Activated CD4-positive, alpha-beta T cell treated with anti-CD3 and anti-CD28 coated beads for 36 hours (primary cell): ENCODE measurements around the gene CLCN7. TPM values are rescaled to one million over a fixed set of nuclear protein-coding genes. Genes with fewer than 3 reads are reported as not detected.

ENCODE experiments used
- ATAC-seq: fragments of 200-7000 bp; cut with Tn5 transposase; one replicate; pipeline ENCODE4 v1.10.0; 2021; ENCODE audit warnings: mild to moderate bottlenecking, moderate library complexity
- CTCF ChIA-PET: fragments of 350-600 bp; sonication (Branson Sonifier 250); formaldehyde crosslinking; loops from one replicate; lab custom pipeline; 2021; ENCODE audit warnings: antibody characterized with exemption; lab: Charles Lee
- POLR2A ChIA-PET: fragments of 350-600 bp; sonication (Branson Sonifier 250); formaldehyde crosslinking; loops from one replicate; lab custom pipeline; 2021; ENCODE audit warnings: antibody characterized with exemption, inconsistent platforms; lab: Charles Lee
- DNase-seq: peaks from one replicate; pipeline ENCODE4 v3.0.0-alpha.2; 2020
- H3K27ac Mint-ChIP-seq: one replicate; pipeline ENCODE4 v1.8.0; 2021; ENCODE audit warnings: mixed read lengths
- H3K27me3 Mint-ChIP-seq: one replicate; pipeline ENCODE4 v1.8.0; 2021; ENCODE audit warnings: mixed read lengths
- H3K36me3 Mint-ChIP-seq: one replicate; pipeline ENCODE4 v1.8.0; 2021; ENCODE audit warnings: low read depth, mixed read lengths
- H3K4me1 Mint-ChIP-seq: one replicate; pipeline ENCODE4 v1.8.0; 2021; ENCODE audit warnings: mixed read lengths
- H3K4me3 Mint-ChIP-seq: one replicate; pipeline ENCODE4 v1.8.0; 2021; ENCODE audit warnings: mild to moderate bottlenecking, moderate library complexity, mixed read lengths
- H3K9me3 Mint-ChIP-seq: one replicate; pipeline ENCODE4 v1.8.0; 2021; ENCODE audit warnings: low read depth, mixed read lengths
- intact Hi-C, 2 experiments: fragments of 100-400 bp; cut with DNase I in 1 of 2; cut with micrococcal nuclease in 1 of 2; formaldehyde crosslinking; loops; one replicate each; pipeline versions ENCODE4 v1.14.2 to v1.15.1; 2022 to 2024; cut with DNase I, micrococcal nuclease
- total RNA-seq, 2 experiments: library from RNA; stranded (reverse); gene quantifications; one replicate each; pipeline ENCODE4 v1.2.3, GENCODE V29; 2021

CLCN7 gene
- total RNA-seq, 2 experiments from 2014 or later, result 29.9 to 33.7 TPM

- H3K4me1 Mint-ChIP-seq, result no peaks in the 10 kb centered on the region
- POLR2A ChIA-PET, result no interaction called here
- ATAC-seq (no peak), DNase-seq (no peak)
- no peak overlapping the region for H3K4me3 Mint-ChIP-seq
- CTCF ChIA-PET, result no interaction called here
- no peaks in the 10 kb centered on the region for H3K27me3 Mint-ChIP-seq
- no peaks in the 10 kb centered on the region for H3K9me3 Mint-ChIP-seq
- H3K27ac Mint-ChIP-seq, result no peak overlapping the region
- H3K36me3 Mint-ChIP-seq, result no peaks in the 10 kb centered on the region
- intact Hi-C loops, result no loop called here
These were observed 36.4 kb downstream of the CLCN7 start for GRCh38 chr16:1438229-1439057.

DNA sequence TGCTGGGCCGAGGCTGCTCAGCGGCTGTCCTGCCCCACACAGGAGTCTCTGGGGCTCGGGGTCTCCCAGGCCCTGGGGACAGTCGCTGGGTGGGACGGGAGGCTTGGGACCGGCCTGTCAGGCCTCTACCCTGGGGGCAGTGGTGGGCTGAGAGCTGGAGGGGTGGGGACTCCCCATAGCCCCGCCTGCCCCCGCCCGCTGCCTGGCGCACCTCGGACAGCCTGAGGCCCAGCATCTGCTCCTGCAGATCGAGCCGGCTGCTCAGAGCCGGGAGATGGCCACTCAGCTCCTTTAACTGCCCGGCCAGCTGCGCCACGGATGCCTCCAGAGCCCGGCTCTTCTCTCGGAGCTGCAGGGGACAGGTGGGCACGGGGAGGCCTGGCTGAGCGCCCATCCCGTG is 37.2 kb downstream of the CLCN7 start:
- H3K4me3 Mint-ChIP-seq, result no peak overlapping the region
- ChIA-PET POLR2A (no interaction called here), CTCF (no interaction called here)
- H3K27ac Mint-ChIP-seq, result no peak overlapping the region
- DNase-seq (no peak), ATAC-seq (no peak)
- H3K9me3 Mint-ChIP-seq, result no peaks in the 10 kb centered on the region
- no peaks in the 10 kb centered on the region for H3K27me3 Mint-ChIP-seq
- no peaks in the 10 kb centered on the region for H3K36me3 Mint-ChIP-seq
- H3K4me1 Mint-ChIP-seq, result no peaks in the 10 kb centered on the region
- intact Hi-C loops, result no loop called here

GRCh38 chr16:1436731-1437355 is 38.0 kb downstream of the CLCN7 start:
- Mint-ChIP-seq H3K9me3 (no peaks in the 10 kb centered on the region), H3K4me3 (no peak overlapping the region), H3K36me3 (no peaks in the 10 kb centered on the region), H3K4me1 (no peaks in the 10 kb centered on the region), H3K27ac (no peak overlapping the region), H3K27me3 (no peaks in the 10 kb centered on the region)
- ATAC-seq, result no peak
- CTCF ChIA-PET, result no interaction called here
- POLR2A ChIA-PET, result no interaction called here
- DNase-seq, result no peak
- intact Hi-C loops, result no loop called here

DNA sequence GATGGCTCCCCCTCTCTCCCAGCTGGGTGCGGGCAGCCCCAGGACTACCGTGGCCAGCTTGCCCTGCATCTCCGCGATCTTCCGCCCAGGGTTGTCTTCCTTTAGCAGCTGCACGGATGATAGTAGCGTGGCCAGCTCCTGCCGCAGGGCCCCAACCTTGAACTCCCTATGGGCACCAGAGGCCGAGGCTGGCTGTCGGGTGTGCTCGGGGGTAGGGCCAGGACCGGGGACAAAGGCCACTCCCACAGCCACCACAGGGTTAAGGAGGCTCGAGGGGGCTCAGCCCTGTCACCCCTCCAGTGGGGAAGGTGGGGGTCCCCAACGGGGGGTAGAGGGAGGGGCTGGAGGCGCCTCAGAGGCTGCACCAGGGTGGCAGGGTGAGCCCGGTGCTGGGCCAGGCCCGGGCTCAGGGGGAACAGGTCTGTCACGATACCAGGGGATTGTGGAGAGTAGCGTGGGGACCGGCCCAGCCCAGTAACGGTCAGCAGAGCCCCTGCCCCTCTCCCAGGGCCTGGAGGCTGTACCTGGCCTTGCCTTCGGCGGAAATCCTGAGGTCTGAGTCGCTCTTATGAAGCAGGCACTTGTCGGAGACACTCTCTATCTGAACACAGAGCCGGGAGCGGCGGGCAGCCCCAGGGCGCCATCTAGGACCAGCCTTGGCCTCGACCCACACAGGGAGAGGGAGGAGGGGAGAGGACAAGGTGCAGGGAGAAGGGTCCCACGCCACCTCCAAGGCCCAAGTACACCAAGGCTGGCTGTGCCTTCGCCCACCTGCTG is 38.7 kb downstream of the CLCN7 start:
- ATAC-seq, result no peak
- intact Hi-C loops, result no loop called here
- CTCF ChIA-PET, result no interaction called here
- Mint-ChIP-seq H3K36me3 (no peaks in the 10 kb centered on the region), H3K4me1 (no peaks in the 10 kb centered on the region), H3K27ac (no peak overlapping the region), H3K4me3 (no peak overlapping the region), H3K9me3 (no peaks in the 10 kb centered on the region), H3K27me3 (no peaks in the 10 kb centered on the region)
- no peak for DNase-seq
- POLR2A ChIA-PET, result no interaction called here

DNA sequence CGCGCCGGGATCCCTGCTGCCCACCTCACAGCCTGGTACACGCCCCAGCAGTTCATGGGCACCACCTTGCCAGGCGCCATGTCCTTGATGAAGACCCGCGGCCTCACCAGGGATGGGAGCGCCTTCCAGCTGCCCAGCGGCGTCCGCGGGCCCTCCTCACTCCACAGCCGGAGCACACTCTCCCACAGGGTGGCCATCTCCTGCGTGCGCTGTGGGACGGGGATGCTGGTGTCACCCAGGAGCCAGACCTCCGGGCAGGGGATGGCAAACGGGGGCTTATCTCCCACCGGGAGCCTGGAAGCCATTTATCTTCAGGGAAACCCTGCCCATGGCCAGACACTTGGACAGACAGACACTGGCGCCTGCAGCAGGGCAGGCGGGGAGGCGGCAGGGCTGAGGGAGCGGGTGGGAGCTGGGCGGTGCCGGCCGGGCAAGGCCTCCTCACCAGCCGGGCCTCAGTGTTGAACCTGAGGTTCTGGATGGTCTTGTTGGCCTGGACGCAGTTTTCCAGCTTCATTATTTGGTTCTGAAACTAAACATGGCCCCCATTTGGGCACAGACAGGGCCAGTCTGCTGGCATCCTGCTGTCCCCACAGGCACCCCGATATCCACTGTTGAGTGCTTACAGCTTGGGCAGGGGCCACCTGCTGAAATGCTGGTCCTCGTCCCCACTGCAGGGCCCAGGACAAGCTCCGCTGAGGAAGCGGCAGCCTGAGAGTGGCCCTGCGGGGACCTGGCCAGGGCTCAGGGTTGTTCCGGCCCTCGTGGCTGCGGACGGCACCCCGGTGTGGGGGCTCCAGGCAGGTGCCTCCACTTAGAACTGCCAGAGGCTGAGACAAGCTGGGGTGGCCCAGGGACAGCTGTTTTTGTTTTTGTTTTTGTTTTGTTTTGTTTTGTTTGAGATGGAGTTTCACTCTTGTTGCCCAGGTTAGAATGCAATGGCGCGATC is 39.9 kb downstream of the CLCN7 start:
- H3K4me1 Mint-ChIP-seq, result no peaks in the 10 kb centered on the region

GRCh38 chr16:1433756-1434155 is 41.1 kb downstream of the CLCN7 start:
- Mint-ChIP-seq H3K27ac (no peak overlapping the region), H3K36me3 (no peaks in the 10 kb centered on the region), H3K27me3 (no peaks in the 10 kb centered on the region), H3K9me3 (no peaks in the 10 kb centered on the region), H3K4me1 (no peaks in the 10 kb centered on the region), H3K4me3 (no peak overlapping the region)
- ChIA-PET CTCF (no interaction called here), POLR2A (no interaction called here)
- intact Hi-C loops, result no loop called here
- ATAC-seq (no peak), DNase-seq (no peak)

More for the DNA sequence above, 39.9 kb downstream of the CLCN7 start:
- no peaks in the 10 kb centered on the region for H3K36me3 Mint-ChIP-seq
- H3K27me3 Mint-ChIP-seq, result no peaks in the 10 kb centered on the region
- ATAC-seq (no peak), DNase-seq (no peak)
- no peaks in the 10 kb centered on the region for H3K9me3 Mint-ChIP-seq
- ChIA-PET CTCF (no interaction called here), POLR2A (no interaction called here)
- no peak overlapping the region for H3K27ac Mint-ChIP-seq
- H3K4me3 Mint-ChIP-seq, result no peak overlapping the region
- intact Hi-C loops, result no loop called here

- no peaks in the 10 kb centered on the region for H3K27me3 Mint-ChIP-seq
- no peak for ATAC-seq
- no peak overlapping the region for H3K27ac Mint-ChIP-seq
- ChIA-PET POLR2A (no interaction called here), CTCF (no interaction called here)
- H3K9me3 Mint-ChIP-seq, result no peaks in the 10 kb centered on the region
- intact Hi-C loops, result no loop called here
- no peaks in the 10 kb centered on the region for H3K4me1 Mint-ChIP-seq
- H3K4me3 Mint-ChIP-seq, result no peak overlapping the region
- no peaks in the 10 kb centered on the region for H3K36me3 Mint-ChIP-seq
- DNase-seq, result no peak
These were observed 41.6 kb downstream of the CLCN7 start for GRCh38 chr16:1433263-1433560.

GRCh38 chr16:1432388-1433262 is 42.2 kb downstream of the CLCN7 start:
- no peaks in the 10 kb centered on the region for H3K36me3 Mint-ChIP-seq
- ATAC-seq (no peak), DNase-seq (no peak)
- H3K27ac Mint-ChIP-seq, result no peak overlapping the region
- H3K4me1 Mint-ChIP-seq, result no peaks in the 10 kb centered on the region
- no peaks in the 10 kb centered on the region for H3K9me3 Mint-ChIP-seq
- H3K4me3 Mint-ChIP-seq, result no peak overlapping the region
- intact Hi-C loops, result no loop called here
- POLR2A ChIA-PET, result no interaction called here
- no peaks in the 10 kb centered on the region for H3K27me3 Mint-ChIP-seq
- CTCF ChIA-PET, result no interaction called here

GRCh38 chr16:1431497-1432270 is 43.1 kb downstream of the CLCN7 start:
- no peak overlapping the region for H3K27ac Mint-ChIP-seq
- no peak overlapping the region for H3K4me3 Mint-ChIP-seq
- ATAC-seq (no peak), DNase-seq (no peak)
- no peaks in the 10 kb centered on the region for H3K4me1 Mint-ChIP-seq
- no peaks in the 10 kb centered on the region for H3K27me3 Mint-ChIP-seq
- no peaks in the 10 kb centered on the region for H3K36me3 Mint-ChIP-seq
- ChIA-PET POLR2A (no interaction called here), CTCF (no interaction called here)
- intact Hi-C loops, result no loop called here
- no peaks in the 10 kb centered on the region for H3K9me3 Mint-ChIP-seq

DNA sequence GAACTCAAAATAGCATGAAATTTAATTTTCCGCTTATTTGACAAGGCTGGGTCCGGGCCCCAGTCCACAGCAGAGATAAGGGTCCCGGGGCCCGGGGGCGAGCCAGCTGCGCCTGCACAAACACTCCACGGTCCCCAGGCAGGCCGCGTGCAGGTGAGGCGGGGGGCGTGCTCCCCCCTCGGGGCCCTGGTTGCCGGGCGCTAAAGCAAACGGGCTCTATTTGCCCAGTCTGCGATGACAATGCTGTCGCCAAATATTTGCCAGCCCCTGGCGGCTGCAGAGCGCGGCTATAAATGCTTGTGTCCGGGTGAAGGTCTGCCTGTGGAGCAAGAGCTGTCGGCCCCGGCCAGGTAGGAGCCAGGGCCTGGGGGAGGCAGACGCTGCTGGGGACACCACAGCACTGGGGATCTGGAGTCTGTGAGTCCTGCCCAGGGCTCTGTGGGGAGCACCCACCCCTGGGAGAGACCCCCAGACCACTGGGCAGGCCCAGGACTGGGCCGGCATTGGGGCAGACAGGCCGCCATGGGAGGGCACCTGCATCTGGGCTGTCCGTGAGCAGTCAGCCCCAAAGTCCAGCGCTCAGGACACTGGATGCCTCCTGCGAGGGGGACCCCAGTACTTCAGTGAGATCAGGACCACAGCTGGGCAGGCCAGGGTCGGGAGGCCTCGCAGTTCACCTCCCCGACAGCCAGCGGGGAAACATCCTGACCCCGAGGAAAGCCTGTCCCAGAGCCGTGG is 43.9 kb downstream of the CLCN7 start, which contains the start of gene PERCC1:
TSS of gene PERCC1 (plus strand) at position 320 of the 738 bp plus-strand sequence. CDS start 1,516 bp downstream, outside the sequence.
- Mint-ChIP-seq H3K4me3 (no peak within 1 kb of the TSS), H3K27ac (no peak within 1 kb of the TSS), H3K9me3 (no peaks in the 10 kb centered on the region), H3K36me3 (no peaks in the 10 kb centered on the region), H3K4me1 (no peaks in the 10 kb centered on the region), H3K27me3 (no peaks in the 10 kb centered on the region)
- no peak for DNase-seq
- CTCF ChIA-PET, result no interaction called here
- no peak for ATAC-seq
- POLR2A ChIA-PET, result no interaction called here
- intact Hi-C loops, result no loop called here
